ENCODE data around the gene TRIM2.

Gene TRIM2

GRCh38 chr4:153223930-153224329, 19.7 kb downstream of the TRIM2 start:
- no peak for DNase-seq

GRCh38 chr4:153224474-153224873, 20.2 kb downstream of the TRIM2 start:
- DNase-seq: no peak

- no peak for DNase-seq
These were observed 23.3 kb downstream of the TRIM2 start for GRCh38 chr4:153227469-153228075.

GRCh38 chr4:153228512-153229140, 24.4 kb downstream of the TRIM2 start:
- DNase-seq: no peak

GRCh38 chr4:153229545-153229944, 25.3 kb downstream of the TRIM2 start:
- no peak for DNase-seq

GRCh38 chr4:153232768-153233167, 28.5 kb downstream of the TRIM2 start:
- DNase-seq: no peak

- DNase-seq: no peak
These were observed 29.6 kb downstream of the TRIM2 start for GRCh38 chr4:153233761-153234371.

- no peak for DNase-seq
These were observed 30.6 kb downstream of the TRIM2 start for GRCh38 chr4:153234885-153235284.

- DNase-seq: no peak
These were observed 34.1 kb downstream of the TRIM2 start for GRCh38 chr4:153238135-153238919.

- no peak for DNase-seq
These were observed 35.2 kb downstream of the TRIM2 start for GRCh38 chr4:153239409-153239808.

- no peak for DNase-seq
These were observed 37.1 kb downstream of the TRIM2 start for GRCh38 chr4:153241295-153241694.

GRCh38 chr4:153241970-153242838, 38.0 kb downstream of the TRIM2 start:
- DNase-seq: no peak

GRCh38 chr4:153242839-153243324, 38.6 kb downstream of the TRIM2 start:
- DNase-seq: no peak

GRCh38 chr4:153243468-153243867, 39.2 kb downstream of the TRIM2 start:
- DNase-seq: no peak

GRCh38 chr4:153244969-153245368, 40.7 kb downstream of the TRIM2 start:
- DNase-seq: no peak

- DNase-seq: no peak
These were observed 41.5 kb downstream of the TRIM2 start for GRCh38 chr4:153245775-153246174.

GRCh38 chr4:153246446-153247115, 42.3 kb downstream of the TRIM2 start:
- DNase-seq: no peak

- DNase-seq: no peak
These were observed 42.9 kb downstream of the TRIM2 start for GRCh38 chr4:153247116-153247490.

GRCh38 chr4:153248641-153249198, 44.5 kb downstream of the TRIM2 start:
- peak in 1 of 2 donors; percentile 7 for DNase-seq

GRCh38 chr4:153249199-153250041, 45.2 kb downstream of the TRIM2 start:
- peak; percentile 69 to 72 for DNase-seq

GRCh38 chr4:153252122-153252521, 47.9 kb downstream of the TRIM2 start:
- no peak for DNase-seq
